HG03442 (cell line): ENCODE data around the gene MAGEB5.
"Not testable (repeated sequence)": the region's sequence is repeated elsewhere in the genome, so short reads cannot be mapped to it uniquely, and the experiment has no call there.

Experiments used
- ATAC-seq: cut with Tn5 transposase; IDR thresholded peaks from one replicate; pipeline ENCODE4 v1.9.1; 2021; ENCODE audit warnings: mild to moderate bottlenecking, moderate library complexity; ENCODE audit not compliant: unreplicated experiment

MAGEB5 gene

GRCh38 chrX:26215869-26216268 lies at the start of gene MAGEB5:
TSS of gene MAGEB5 (plus strand) at chrX:26216169. CDS start at chrX:26217302, 1,133 bp downstream.
- ATAC-seq: no peak

DNA sequence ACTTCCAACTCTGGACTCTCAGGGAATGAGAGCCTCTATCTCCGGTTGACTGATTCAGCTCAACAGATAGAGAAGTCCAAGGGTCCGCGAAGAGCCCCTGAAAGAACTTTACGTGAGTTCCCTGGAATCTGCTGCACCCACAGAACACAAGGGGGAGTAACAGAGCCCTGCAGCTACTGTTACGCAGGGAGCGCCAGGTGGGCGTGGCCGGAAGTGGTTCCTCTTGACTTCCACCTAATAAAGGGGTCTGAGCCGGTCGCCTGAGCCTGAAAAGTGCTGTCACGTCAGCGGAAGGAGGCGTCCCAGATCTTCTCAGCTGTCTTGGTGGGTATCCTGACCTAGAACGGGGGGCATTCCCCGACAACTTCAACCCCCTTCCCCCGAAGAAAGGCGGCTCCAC lies 23.8 kb upstream of the MAGEB5 start, which contains the start of gene MAGEB6:
TSS of gene MAGEB6 (plus strand) at position 237 of the 400 bp plus-strand sequence. CDS start 1,407 bp downstream, outside the sequence.
- ATAC-seq: no peak

DNA sequence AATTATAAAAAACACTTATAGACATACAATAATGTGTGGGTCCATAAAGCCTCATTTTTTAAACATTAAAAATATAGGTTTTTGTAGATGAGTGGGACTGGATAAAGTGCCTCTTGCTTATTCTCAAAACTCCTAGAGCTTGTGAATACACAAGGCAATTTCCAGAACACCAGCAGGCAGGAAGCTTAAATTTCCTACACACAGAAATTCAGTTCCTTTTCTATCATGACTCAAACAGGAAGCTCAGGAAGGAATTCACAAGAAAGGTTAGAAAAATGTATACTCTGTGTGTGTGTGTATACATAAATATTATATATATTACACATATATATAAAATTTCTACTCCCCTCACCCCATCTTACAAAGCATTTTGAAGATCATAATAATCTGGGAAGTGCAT lies 12.4 kb upstream of the MAGEB5 start:
- ATAC-seq: no peak

DNA sequence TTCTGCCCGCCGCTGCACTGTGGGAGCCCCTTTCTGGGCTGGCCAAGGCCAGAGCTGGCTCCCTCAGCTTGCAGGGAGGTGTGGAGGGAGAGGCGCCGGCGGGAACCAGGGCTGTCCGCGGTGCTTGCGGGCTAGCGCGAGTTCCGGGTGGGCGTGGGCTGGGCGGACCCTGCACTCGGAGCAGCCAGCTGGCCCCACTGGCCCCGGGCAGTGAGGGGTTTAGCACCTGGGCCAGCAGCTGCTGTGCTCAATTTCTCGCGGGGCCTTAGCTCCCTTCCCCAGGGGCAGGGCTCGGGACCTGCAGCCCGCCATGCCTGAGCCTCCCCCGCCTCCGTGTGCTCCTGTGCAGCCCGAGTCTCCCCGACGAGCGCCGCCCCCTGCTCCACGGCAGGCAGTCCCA lies 11.3 kb upstream of the MAGEB5 start:
- not testable (repeated sequence) for ATAC-seq

DNA sequence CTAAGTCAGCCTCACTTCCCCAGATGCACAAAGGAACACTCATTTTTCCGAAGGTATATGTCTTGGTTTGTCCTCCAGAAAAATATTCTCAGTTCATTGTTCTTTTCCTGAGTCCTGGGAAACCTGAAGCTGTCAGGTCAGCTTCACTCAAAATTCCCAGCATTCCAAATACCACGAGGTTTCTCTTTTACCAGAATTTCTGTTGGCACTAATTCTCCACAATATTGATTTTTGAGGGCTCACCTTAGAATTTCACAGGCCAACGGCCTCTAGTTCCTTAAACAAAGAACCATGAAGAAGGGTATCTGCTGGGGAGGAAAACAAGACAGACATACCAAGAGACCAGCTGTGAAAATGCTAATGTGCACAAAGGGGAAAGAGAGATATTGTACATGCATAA lies 8.0 kb upstream of the MAGEB5 start:
- no peak for ATAC-seq

GRCh38 chrX:26219351-26219750 lies 3.4 kb downstream of the MAGEB5 start:
- no peak for ATAC-seq

GRCh38 chrX:26234177-26234576 lies 18.2 kb downstream of the MAGEB5 start:
- ATAC-seq: no peak

DNA sequence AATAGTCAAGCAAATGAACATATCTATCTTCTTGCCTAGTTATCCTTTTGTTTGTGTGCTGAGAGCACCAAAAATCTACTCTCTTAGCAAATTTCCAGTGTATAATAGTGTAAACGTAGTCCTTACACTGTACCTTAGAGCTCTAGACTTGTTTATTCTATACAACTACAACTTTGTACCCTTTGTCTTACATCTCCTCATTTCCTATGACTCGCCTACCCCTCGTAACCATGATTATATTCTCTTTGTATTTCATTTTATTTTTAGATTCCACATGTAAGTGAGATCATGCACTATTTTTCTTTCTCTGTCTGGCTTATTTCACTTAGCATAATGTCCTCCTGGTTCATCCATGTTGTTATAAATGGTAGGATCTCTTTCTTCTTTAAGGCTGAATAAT lies 37.6 kb downstream of the MAGEB5 start:
- no peak for ATAC-seq

DNA sequence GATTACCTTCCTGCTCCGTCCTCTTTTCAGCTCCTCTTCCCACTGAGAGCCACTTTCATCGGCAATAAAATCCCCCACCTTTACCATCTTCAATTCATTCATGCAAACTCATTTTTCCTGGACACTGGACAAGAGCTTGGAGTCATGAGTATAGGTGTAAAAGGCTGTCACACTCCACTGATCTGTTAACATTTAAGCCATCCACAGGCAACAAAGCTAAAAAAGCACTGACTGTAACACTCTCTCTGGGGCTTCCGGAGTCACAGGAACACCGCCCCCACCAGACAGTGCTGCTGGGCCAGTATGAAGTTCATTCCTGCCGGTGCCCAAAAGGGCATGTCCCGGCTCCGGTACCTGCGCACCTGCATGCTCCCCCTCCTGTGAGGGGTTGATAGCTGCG lies 38.5 kb downstream of the MAGEB5 start:
- ATAC-seq: no peak

GRCh38 chrX:26262121-26262523 lies 46.2 kb downstream of the MAGEB5 start:
- no peak for ATAC-seq
